HAP-1 (cell line): ENCODE measurements around the gene SPATA24.
A peak's percentile ranks its signal among the peaks of the same experiment; 100 is the strongest.
"Not testable (repeated sequence)": the region's sequence is repeated elsewhere in the genome, so short reads cannot be mapped to it uniquely, and the experiment has no call there.

Source experiments
- DNase-seq, 2 experiments: peaks; one replicate each; pipeline ENCODE4 v3.0.0-alpha.2; 2016 to 2020; ENCODE audit warnings: low spot score in 2 of 2
- H3K27me3 ChIP-seq: fragments of 250-450 bp; sonication (Bioruptor Pico); 2 replicates; pipeline ENCODE4 v1.5.1; 2020; ENCODE audit warnings: low read depth, mild to moderate bottlenecking, moderate library complexity
- H3K36me3 ChIP-seq: fragments of 250-450 bp; sonication (Bioruptor Pico); replicated peaks from 2 replicates; pipeline ENCODE4 v1.5.1; 2020; ENCODE audit warnings: mild to moderate bottlenecking
- H3K4me1 ChIP-seq: fragments of 250-450 bp; sonication (Bioruptor Pico); 2 replicates; pipeline ENCODE4 v1.5.1; 2020; ENCODE audit warnings: mild to moderate bottlenecking
- H3K4me3 ChIP-seq: fragments of 250-450 bp; sonication (Bioruptor Pico); 2 replicates; pipeline ENCODE4 v1.5.1; 2020; ENCODE audit warnings: mild to moderate bottlenecking, moderate library complexity
- H3K9me3 ChIP-seq: fragments of 250-450 bp; sonication (Bioruptor Pico); 2 replicates; pipeline ENCODE4 v1.5.1; 2020; ENCODE audit warnings: mild to moderate bottlenecking, moderate library complexity
- in situ Hi-C: fragments of 300-500 bp; cut with MboI; formaldehyde crosslinking; loops from 3 replicates; pipeline ENCODE4 v1.14.3; 2020; ENCODE audit warnings: low sequenced_read_pairs, inconsistent platforms, mixed read lengths

The SPATA24 gene

GRCh38 chr5:139410993-139411828 lies 7.3 kb upstream of the SPATA24 start:
- DNase-seq = no peak
- in situ Hi-C loops = no loop called here
- no peaks in the 10 kb centered on the region for H3K27me3 ChIP-seq
- no peak overlapping the region for H3K4me3 ChIP-seq
- H3K4me1 ChIP-seq = peaks cover 14% of the 10 kb centered on the region
- H3K36me3 ChIP-seq = no peaks in the 10 kb centered on the region; the same call in 1 of the 2 replicates
- H3K9me3 ChIP-seq = no peaks in the 10 kb centered on the region

GRCh38 chr5:139410121-139410992 lies 6.5 kb upstream of the SPATA24 start:
- H3K9me3 ChIP-seq = no peaks in the 10 kb centered on the region
- H3K4me1 ChIP-seq = peaks cover 11% of the 10 kb centered on the region
- H3K4me3 ChIP-seq = no peak overlapping the region
- in situ Hi-C loops = no loop called here
- no peaks in the 10 kb centered on the region for H3K36me3 ChIP-seq
- no peak for DNase-seq
- H3K27me3 ChIP-seq = no peaks in the 10 kb centered on the region

GRCh38 chr5:139409116-139409515 lies 5.2 kb upstream of the SPATA24 start:
- in situ Hi-C loops, H3K27me3 ChIP-seq, H3K4me3 ChIP-seq, DNase-seq, H3K9me3 ChIP-seq, H3K4me1 ChIP-seq, H3K36me3 ChIP-seq: not testable (repeated sequence)

- peaks cover 9% of the 10 kb centered on the region for H3K4me1 ChIP-seq
- no peaks in the 10 kb centered on the region for H3K27me3 ChIP-seq
- H3K4me3 ChIP-seq = no peak overlapping the region
- in situ Hi-C loops = no loop called here
- H3K9me3 ChIP-seq = no peaks in the 10 kb centered on the region
- no peaks in the 10 kb centered on the region for H3K36me3 ChIP-seq
- no peak for DNase-seq
These were observed 4.3 kb upstream of the SPATA24 start for GRCh38 chr5:139408191-139408590.

- no peaks in the 10 kb centered on the region for H3K9me3 ChIP-seq
- in situ Hi-C loops = no loop called here
- no peaks in the 10 kb centered on the region for H3K36me3 ChIP-seq
- no peak overlapping the region for H3K4me3 ChIP-seq
- DNase-seq = no peak
- H3K27me3 ChIP-seq = no peaks in the 10 kb centered on the region
- peaks cover 12% of the 10 kb centered on the region for H3K4me1 ChIP-seq
These were observed 3.6 kb upstream of the SPATA24 start for GRCh38 chr5:139407517-139407916.

- in situ Hi-C loops = no loop called here
- DNase-seq = no peak
- no peak overlapping the region for H3K4me3 ChIP-seq
- H3K36me3 ChIP-seq = no peaks in the 10 kb centered on the region
- no peaks in the 10 kb centered on the region for H3K9me3 ChIP-seq
- H3K27me3 ChIP-seq = no peaks in the 10 kb centered on the region
- peaks cover 12% of the 10 kb centered on the region for H3K4me1 ChIP-seq
These were observed 3.1 kb upstream of the SPATA24 start for GRCh38 chr5:139406963-139407362.

- Histone ChIP-seq H3K4me3 (peak overlapping the region; percentile 47), H3K36me3 (peaks cover 4% of the 10 kb centered on the region; the same call in 1 of the 2 replicates), H3K27me3 (no peaks in the 10 kb centered on the region), H3K9me3 (no peaks in the 10 kb centered on the region), H3K4me1 (peaks cover 12% of the 10 kb centered on the region)
- no peak for DNase-seq
- in situ Hi-C loops = no loop called here
These were observed 573 bp upstream of the SPATA24 start for GRCh38 chr5:139404484-139404840.

GRCh38 chr5:139403418-139403786 lies 487 bp downstream of the SPATA24 start:
- no peak for DNase-seq
- peak overlapping the region; percentile 47 for H3K4me3 ChIP-seq
- in situ Hi-C loops = no loop called here

GRCh38 chr5:139402561-139403158 lies 1.2 kb downstream of the SPATA24 start:
- in situ Hi-C loops = no loop called here
- H3K27me3 ChIP-seq = no peaks in the 10 kb centered on the region
- H3K4me1 ChIP-seq = peaks cover 12% of the 10 kb centered on the region
- DNase-seq = peak; percentile 39 to 71
- no peak overlapping the region for H3K4me3 ChIP-seq
- peaks cover 4% of the 10 kb centered on the region; the same call in 1 of the 2 replicates for H3K36me3 ChIP-seq
- H3K9me3 ChIP-seq = no peaks in the 10 kb centered on the region

More at GRCh38 chr5:139403418-139403786, 487 bp downstream of the SPATA24 start:
- Histone ChIP-seq H3K36me3 (peaks cover 4% of the 10 kb centered on the region; the same call in 1 of the 2 replicates), H3K9me3 (no peaks in the 10 kb centered on the region), H3K4me1 (peaks cover 12% of the 10 kb centered on the region), H3K27me3 (no peaks in the 10 kb centered on the region)

- no peak for DNase-seq
- in situ Hi-C loops = no loop called here
- H3K4me1 ChIP-seq = peaks cover 12% of the 10 kb centered on the region
These were observed 2.3 kb downstream of the SPATA24 start for GRCh38 chr5:139401546-139401945.

GRCh38 chr5:139399501-139400121 lies 4.3 kb downstream of the SPATA24 start:
- in situ Hi-C loops = no loop called here
- DNase-seq = no peak
- Histone ChIP-seq H3K36me3 (peaks cover 4% of the 10 kb centered on the region; the same call in 1 of the 2 replicates), H3K9me3 (no peaks in the 10 kb centered on the region), H3K4me1 (peaks cover 11% of the 10 kb centered on the region), H3K27me3 (no peaks in the 10 kb centered on the region), H3K4me3 (no peak overlapping the region)

More at GRCh38 chr5:139401546-139401945, 2.3 kb downstream of the SPATA24 start:
- no peaks in the 10 kb centered on the region for H3K9me3 ChIP-seq
- peaks cover 4% of the 10 kb centered on the region; the same call in 1 of the 2 replicates for H3K36me3 ChIP-seq
- no peak overlapping the region for H3K4me3 ChIP-seq
- no peaks in the 10 kb centered on the region for H3K27me3 ChIP-seq

GRCh38 chr5:139397921-139398320 lies 6.0 kb downstream of the SPATA24 start:
- H3K4me3 ChIP-seq = no peak overlapping the region
- peaks cover 4% of the 10 kb centered on the region; the same call in 1 of the 2 replicates for H3K36me3 ChIP-seq
- no peak for DNase-seq
- no peaks in the 10 kb centered on the region for H3K9me3 ChIP-seq
- peaks cover 2% of the 10 kb centered on the region for H3K4me1 ChIP-seq
- H3K27me3 ChIP-seq = no peaks in the 10 kb centered on the region
- in situ Hi-C loops = no loop called here

GRCh38 chr5:139396691-139397090 lies 7.2 kb downstream of the SPATA24 start:
- no peak for DNase-seq
- H3K36me3 ChIP-seq = peaks cover 4% of the 10 kb centered on the region; the same call in 1 of the 2 replicates
- H3K4me1 ChIP-seq = peaks cover 4% of the 10 kb centered on the region
- H3K4me3 ChIP-seq = no peak overlapping the region
- H3K27me3 ChIP-seq = no peaks in the 10 kb centered on the region
- no peaks in the 10 kb centered on the region for H3K9me3 ChIP-seq
- in situ Hi-C loops = no loop called here
